Activated CD4-positive, CD25-positive, alpha-beta regulatory T cell (primary cell): ENCODE measurements around the gene CASKIN1.
A peak's percentile ranks its signal among the peaks of the same experiment; 100 is the strongest.

ENCODE experiments used
- DNase-seq, 4 experiments: peaks; one replicate each; lab custom pipeline; 2025; lab: John Stamatoyannopoulos, UW

CASKIN1 gene

DNA sequence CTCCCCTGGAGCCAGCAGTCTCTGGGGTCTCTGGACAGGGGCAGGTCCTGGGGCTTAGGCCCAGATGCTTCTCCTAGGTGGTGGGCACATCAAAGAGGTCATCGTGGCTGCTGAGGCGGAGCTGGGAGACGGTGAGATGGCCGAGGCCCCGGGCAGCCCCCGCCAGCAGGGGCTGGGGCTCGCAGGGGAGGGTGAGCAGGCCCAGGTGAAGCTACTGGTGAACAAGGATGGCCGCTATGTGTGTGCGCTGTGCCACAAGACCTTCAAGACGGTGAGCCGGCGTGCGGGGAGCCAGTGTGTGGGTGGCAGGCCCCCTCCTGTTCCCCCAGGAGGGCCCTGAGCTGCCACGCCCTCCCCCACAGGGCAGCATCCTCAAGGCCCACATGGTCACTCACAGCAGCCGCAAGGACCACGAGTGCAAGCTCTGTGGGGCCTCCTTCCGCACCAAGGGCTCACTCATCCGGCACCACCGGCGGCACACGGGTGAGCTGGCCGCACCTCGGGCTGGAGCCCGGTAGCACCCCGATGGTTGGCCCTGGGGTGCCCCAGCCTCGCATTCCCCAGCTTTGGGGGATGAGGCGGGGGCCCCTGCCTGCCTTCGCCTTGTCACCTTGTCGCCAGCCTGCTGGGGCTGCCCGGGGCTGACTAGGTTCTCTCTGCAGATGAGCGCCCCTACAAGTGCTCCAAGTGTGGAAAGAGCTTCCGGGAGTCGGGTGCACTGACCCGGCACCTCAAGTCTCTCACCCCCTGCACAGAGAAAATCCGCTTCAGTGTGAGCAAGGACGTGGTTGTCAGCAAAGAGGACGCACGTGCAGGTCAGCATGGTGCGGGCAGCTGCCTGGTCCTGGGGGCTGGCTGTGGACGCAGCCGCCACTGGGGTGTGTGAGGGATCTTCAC is 35.9 kb upstream of the CASKIN1 start:
- no peak for DNase-seq

DNA sequence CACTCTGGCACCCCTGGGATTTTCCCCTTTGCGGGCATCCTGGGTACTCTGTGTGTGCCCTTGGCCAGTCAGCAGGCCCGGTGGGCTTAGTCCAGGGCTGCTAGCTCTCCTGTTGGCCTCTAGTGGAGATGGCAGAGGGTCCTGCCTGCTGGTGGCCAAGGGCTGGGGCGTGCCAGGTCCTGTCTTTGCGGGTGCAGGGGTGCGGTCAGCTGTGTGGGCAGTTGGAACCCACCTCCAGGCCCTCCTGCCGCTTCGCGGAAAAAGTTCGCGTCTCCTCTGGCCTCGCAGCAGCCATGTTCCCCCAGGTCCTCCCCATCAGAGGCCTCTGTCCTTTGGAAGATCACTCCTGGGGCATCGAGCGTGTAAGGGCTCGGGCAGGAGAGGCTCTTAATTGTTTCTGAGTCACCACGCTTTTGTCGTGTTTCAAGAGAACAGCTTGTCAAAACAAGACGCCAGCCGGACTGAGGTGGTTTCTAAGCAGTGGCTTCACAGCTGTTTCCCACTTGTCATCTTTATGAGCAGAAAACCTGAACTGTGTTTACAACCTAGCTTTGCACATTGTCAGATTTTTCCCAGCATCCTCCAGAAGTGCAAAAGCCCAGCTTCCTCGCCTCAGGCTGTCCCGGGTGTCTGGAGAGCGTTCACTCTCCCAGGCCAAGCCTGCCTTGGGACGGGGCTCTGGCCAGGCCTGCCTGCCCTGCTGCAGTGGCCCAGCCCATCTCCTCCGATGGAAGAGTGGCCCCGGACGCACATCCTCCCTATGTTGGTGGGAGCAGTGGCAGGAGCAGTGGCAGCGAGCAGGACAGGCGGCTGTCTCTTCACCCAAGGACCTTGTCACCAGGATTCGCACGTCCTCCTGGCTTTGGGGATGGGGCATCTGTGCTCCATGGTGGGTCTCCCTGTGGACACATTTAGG is 34.9 kb upstream of the CASKIN1 start:
- no peak for DNase-seq

GRCh38 chr16:2230376-2230775 is 34.0 kb upstream of the CASKIN1 start:
- no peak for DNase-seq

DNA sequence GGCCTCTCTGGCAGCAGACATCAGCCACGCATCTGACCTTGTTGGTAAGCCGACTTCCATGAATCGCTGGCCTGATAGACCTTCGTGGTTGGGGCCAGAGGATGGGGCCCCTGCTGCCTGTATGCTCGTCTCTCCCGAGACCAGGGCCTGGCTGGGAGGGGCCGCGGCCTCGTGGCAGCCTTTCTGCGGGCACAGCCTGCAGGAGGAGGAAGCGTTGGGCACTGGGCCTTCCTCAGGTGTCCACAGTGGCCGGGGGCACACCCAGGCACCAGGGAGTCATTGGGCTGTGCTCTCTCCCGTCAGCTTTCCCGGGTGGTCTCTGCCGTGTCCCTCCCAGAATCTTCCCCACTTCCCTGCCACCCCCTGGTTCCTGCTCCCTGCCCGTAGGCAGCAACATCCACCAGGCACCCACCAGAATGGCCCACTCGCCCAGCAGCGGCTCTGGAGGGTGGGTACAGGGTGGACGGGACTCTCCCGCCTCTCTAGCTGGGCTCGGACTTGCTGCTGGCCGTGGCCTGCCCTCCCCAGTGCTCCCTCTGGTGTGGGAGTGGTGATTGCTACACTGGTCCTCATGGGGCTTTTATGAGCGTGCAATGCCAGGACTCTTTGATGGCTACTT is 33.3 kb upstream of the CASKIN1 start:
- DNase-seq = no peak

DNA sequence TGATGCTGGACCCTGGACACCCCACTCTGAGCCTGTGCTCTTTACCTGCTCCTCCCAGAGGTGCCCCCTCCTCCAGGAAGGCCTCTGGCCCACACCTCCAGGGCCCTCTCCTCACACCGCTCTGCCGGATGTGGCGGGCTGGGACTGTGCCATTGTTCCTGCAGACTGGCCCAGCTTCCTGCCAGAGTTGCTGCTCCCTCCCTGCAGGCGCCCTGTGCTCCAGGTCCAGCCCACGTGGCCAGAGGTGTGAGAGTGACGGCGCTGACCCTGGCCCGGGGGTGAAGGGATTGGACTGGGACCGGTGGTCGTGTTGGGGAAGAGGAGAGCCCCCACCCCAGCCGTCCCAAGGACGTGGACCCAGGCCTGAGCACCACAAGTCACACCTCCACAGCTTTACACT is 32.7 kb upstream of the CASKIN1 start:
- DNase-seq = no peak

DNA sequence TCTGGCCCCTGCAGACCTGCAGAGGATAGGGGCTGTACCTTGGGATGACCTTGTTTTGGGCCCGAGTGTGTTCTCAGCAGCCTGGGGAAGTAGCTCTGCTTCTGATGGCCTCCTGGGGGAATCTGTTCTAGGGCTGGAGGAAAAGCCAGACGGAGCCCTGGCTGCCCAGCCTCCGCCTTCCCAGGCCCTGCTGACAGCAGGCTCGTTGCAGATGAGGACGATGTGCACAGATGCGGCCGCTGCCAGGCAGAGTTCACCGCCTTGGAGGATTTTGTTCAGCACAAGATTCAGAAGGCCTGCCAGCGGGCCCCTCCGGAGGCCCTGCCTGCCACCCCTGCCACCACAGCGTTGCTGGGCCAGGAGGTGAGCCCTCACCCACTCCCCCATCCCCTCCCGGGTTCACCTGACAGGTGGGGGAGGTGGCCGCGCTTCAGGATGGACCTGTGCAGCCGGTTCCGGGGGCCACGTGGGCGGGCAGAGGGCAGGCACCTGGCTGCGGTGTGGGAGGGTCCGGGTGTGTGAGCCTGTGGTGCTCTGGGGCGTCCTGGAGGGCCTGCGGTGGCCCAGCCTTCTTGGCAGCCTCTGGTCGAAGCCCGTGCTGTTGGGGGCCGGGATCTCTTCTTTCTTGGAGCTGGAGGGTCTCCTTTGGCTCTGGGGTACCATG is 31.9 kb upstream of the CASKIN1 start:
- no peak for DNase-seq

DNA sequence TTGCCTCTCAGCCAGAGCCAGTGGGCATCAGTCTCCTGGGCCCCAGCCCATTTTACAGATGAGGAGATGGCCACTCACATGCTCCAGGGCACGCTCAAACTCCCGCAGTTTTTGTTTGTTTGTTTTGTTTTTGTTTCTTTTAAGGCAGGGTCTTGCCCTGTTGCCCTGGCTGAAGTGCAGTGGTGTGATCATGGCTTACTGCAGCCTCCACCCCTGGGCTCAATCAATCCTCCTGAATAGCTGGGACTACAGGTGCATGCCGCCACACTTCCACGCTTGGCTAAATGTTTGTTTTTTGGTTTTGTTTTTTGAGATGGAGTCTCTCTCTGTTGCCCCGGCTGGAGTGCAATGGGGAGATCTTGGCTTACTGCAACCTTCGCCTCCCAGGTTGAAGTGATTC is 30.5 kb upstream of the CASKIN1 start:
- no peak for DNase-seq

DNA sequence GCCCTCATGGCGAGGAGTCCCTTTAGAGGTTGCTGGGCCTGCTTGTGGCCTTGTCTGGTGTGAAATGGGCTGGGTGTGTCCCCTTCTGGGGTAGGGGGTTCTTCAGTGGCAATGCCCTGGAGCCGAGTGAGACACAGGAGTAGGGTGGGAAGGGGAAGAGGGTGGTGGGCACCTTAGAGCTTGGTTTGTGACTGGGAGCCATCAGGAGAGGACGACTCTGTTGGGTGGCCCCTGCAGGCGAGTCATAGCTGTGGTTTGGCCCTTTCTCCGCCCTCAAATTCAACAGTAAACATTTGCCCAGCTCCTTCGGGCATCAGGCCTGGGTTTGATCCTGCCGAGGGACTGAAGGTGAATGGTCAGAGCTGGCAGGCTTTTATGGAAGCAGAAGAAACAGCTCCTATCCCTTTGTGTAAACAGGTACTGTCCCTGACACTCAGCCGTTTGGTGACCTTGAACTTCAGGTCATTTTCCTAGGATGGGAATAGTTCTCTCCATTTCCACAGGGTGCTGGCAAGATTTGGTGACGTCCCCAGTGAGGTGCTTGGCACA is 29.9 kb upstream of the CASKIN1 start:
- DNase-seq = no peak

DNA sequence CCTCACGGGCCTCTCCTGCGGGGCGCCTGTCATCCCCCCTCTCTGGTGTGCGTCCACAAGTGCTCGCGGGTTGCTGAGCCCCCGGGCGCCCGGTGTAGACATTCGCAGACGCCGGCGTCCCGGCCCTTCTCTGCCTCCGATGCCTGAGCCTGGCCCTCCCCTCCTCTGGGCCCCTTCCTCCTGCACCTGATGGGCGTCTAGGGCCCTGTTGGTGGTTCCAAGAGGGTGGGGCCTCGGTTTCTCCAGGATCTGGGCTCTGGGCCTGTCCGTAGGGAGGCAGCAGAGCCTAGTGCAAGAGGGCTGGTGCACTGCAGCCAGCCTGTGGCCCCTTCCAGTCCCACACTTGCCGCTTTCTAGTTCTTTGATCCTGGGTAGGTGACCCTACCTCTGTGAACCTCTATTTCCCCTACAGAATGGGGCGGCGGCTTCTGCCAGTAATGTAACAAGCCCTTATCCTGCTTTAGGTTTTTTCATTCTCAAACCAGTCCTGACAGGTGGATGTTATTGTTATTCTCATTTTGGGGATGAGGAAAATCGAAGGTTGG is 27.6 kb upstream of the CASKIN1 start:
- peak in 1 of 4 experiments; percentile 35 for DNase-seq

DNA sequence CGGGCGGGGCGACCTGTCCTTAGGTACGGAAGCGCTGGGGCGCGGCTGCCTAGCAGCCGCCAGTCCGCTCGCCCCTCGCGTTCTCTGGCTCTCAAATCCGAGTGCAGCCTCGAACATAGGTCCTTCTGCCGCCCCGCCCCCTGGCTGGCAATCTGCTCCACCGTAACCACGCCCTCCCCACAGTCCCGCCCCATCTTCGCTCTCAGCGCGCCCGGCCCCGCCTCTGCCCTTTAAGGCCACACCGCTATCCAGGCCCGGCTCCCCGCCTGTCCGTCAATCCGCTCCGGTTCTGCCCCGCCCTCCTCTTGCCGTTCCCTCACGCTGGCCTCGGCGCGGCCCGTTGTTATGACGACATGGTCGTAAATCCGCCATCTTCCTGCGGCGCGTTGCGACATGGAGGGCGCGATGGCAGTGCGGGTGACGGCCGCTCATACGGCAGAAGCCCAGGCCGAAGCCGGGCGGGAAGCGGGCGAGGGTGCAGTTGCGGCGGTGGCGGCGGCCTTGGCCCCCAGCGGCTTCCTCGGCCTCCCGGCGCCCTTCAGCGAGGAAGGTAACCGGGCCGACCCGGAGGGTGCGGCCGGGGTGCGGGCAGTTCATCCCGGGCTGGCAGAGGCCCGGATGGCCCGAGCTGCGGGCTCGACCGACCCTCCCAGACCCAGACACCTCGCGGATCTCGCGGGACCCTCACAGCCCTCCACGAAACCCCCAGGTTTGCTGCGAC is 27.0 kb upstream of the CASKIN1 start, which contains the start of gene E4F1:
Gene E4F1 (plus strand): TSS at position 371 of the 721 bp plus-strand sequence. CDS start 23 bp downstream, at position 394.
- peak; percentile 98 to 99 (median 98) for DNase-seq

DNA sequence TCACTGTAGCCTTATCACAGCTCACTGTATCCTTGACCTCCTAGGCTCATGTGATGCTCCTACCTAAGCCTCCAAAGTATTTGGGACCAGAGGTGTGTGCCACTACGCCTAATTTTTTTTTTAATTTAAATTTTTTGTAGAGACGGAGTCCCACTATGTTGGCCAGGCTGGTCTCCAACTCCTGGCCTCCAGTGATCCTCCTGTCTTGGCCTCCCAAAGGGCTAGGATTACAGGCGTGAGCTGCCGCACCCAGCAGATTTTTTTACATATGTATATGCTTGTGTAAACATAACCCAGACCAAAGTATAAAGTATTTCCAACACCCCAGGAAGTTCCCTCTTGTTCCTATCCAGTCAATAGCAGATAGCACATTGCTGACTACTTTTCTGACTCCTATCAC is 19.9 kb upstream of the CASKIN1 start:
- no peak for DNase-seq

- no peak for DNase-seq
Observed at GRCh38 chr16:2214719-2214968, 18.2 kb upstream of the CASKIN1 start, which contains the start of gene PGP. Gene PGP, minus strand, starts transcription at chr16:2214840. Its CDS starts 63 bp downstream, at chr16:2214777.

- no peak for DNase-seq
Observed at GRCh38 chr16:2213817-2214718, 17.7 kb upstream of the CASKIN1 start.

- no peak for DNase-seq
Observed at GRCh38 chr16:2212362-2213324, 16.2 kb upstream of the CASKIN1 start.

DNA sequence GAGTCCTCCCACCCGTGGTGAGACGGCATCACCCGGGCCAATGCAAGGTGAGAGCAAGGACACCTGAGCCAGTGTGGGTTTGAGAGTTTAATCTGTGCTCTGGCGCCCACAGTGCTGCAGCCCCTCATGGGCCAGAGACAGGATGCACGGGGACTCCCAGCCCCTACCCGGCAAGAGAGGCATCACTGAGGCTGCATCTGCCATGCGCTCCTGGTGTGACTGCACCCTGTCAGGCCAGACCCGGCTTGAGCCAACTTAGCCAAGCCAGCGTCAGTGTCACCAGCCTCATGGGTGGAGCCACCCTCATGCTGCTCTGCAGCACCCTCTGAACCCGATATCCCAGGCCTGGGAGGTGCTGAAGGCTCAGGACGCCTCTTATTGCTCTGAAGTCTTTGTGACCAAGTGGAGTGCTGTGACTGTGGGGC is 15.5 kb upstream of the CASKIN1 start:
- DNase-seq = no peak

GRCh38 chr16:2210386-2211365 is 14.3 kb upstream of the CASKIN1 start, which contains the start of gene BRICD5:
Gene BRICD5, minus strand, starts transcription at chr16:2210863. Its CDS starts 30 bp downstream, at chr16:2210833.
- no peak for DNase-seq

DNA sequence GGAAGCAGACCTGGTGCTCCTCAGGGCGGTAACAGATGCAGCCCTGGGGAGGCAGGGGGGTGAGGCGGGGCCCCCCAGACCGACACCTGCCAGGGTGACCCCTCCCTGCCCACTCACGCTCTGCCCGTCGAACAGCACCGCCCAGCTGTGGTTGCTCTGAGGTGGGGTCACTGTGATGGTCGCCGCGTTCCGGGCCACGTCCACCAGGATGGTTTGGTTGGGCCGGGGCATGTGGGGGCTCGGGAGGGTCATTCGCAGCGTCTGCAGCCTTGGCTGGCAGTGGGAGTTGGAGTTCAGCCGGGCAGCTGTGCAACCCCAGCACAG is 13.6 kb upstream of the CASKIN1 start:
- DNase-seq = no peak
